Left ventricle myocardium inferior (tissue), 1 donor: ENCODE results near the gene KCNMA1. TPM values are rescaled to one million over a fixed set of nuclear protein-coding genes. Genes with fewer than 3 reads are reported as not detected.

Experiments used
- DNase-seq: peaks from one replicate; pipeline ENCODE4 v3.0.0-alpha.2; 2020
- H3K27ac ChIP-seq: fragments of 200-600 bp; replicated peaks from 2 replicates; pipeline ENCODE4 v1.8.0; 2021
- H3K27me3 ChIP-seq: fragments of 200-600 bp; 2 replicates; pipeline ENCODE4 v1.8.0; 2021; ENCODE audit warnings: low read depth
- H3K36me3 ChIP-seq: fragments of 200-600 bp; 2 replicates; pipeline ENCODE4 v1.8.0; 2021
- H3K4me1 ChIP-seq: fragments of 200-600 bp; 2 replicates; pipeline ENCODE4 v1.8.0; 2021
- H3K4me3 ChIP-seq: fragments of 200-600 bp; 2 replicates; pipeline ENCODE4 v1.8.0; 2021; ENCODE audit warnings: mild to moderate bottlenecking, moderate library complexity
- H3K9me3 ChIP-seq: fragments of 200-600 bp; replicated peaks from 2 replicates; pipeline ENCODE4 v1.8.0; 2021
- CTCF ChIP-seq: fragments of 200-600 bp; IDR thresholded peaks from 2 replicates; pipeline ENCODE4 v1.8.0; 2021; ENCODE audit warnings: antibody characterized with exemption, mild to moderate bottlenecking, borderline replicate concordance
- intact Hi-C: fragments of 100-400 bp; cut with micrococcal nuclease; formaldehyde crosslinking; loops from one replicate; pipeline ENCODE4 v1.11.0; 2022
- total RNA-seq: library from RNA; stranded (reverse); fragmentation: NEBNext Ultra II Directional; extraction: Animal tissue kit (Norgen Biotek cat#: 25700); gene quantifications from one replicate; pipeline ENCODE4 v1.2.1, GENCODE V29; 2021
- donor health status: DM: no; HTN: yes; CAD: no; lungs with severe emphysema.

KCNMA1 gene
- total RNA-seq, 1 donor from 2014 or later: 1.8 TPM

GRCh38 chr10:77226020-77226419, 411.6 kb downstream of the KCNMA1 start:
- no peaks in the 10 kb centered on the region for H3K36me3 ChIP-seq
- intact Hi-C loops: no loop called here
- H3K4me1 ChIP-seq: no peaks in the 10 kb centered on the region
- no peaks in the 10 kb centered on the region for H3K9me3 ChIP-seq
- no peak for TF ChIP-seq CTCF
- no peak overlapping the region for H3K27ac ChIP-seq
- H3K4me3 ChIP-seq: no peak overlapping the region
- no peak for DNase-seq
- H3K27me3 ChIP-seq: peaks cover 83% of the 10 kb centered on the region

GRCh38 chr10:77223526-77224460, 413.8 kb downstream of the KCNMA1 start:
- intact Hi-C loops: no loop called here
- Histone ChIP-seq H3K27me3 (peaks cover 93% of the 10 kb centered on the region), H3K4me1 (no peaks in the 10 kb centered on the region), H3K36me3 (no peaks in the 10 kb centered on the region), H3K9me3 (no peaks in the 10 kb centered on the region), H3K4me3 (no peak overlapping the region), H3K27ac (no peak overlapping the region)
- no peak for DNase-seq
- no peak for TF ChIP-seq CTCF

DNA sequence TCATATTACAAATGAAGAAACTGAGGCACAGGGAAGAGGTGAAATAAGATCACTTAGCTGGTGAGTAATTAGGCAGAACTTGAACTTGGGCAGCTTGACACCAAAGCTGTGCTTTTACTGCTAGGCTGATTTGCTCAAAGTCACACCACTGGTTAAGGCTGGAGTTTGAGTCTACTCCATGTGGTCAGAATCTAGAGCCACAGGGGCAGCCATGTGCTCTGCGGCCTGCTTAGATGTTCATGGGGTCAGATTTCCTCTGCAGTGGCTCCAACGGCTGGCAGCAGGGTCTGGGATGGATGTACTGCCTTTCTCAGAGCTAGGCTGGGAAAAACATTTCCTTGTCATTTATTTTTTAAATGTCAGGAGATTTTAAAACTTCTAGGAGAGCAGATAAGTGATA, 417.5 kb downstream of the KCNMA1 start:
- intact Hi-C loops: no loop called here

GRCh38 chr10:77219046-77219445, 418.6 kb downstream of the KCNMA1 start:
- TF ChIP-seq CTCF: no peak

More for the DNA sequence above, 417.5 kb downstream of the KCNMA1 start:
- Histone ChIP-seq H3K27ac (no peak overlapping the region), H3K36me3 (no peaks in the 10 kb centered on the region), H3K4me1 (no peaks in the 10 kb centered on the region), H3K4me3 (no peak overlapping the region), H3K9me3 (no peaks in the 10 kb centered on the region), H3K27me3 (peaks cover 93% of the 10 kb centered on the region)
- DNase-seq: no peak
- no peak for TF ChIP-seq CTCF

DNA sequence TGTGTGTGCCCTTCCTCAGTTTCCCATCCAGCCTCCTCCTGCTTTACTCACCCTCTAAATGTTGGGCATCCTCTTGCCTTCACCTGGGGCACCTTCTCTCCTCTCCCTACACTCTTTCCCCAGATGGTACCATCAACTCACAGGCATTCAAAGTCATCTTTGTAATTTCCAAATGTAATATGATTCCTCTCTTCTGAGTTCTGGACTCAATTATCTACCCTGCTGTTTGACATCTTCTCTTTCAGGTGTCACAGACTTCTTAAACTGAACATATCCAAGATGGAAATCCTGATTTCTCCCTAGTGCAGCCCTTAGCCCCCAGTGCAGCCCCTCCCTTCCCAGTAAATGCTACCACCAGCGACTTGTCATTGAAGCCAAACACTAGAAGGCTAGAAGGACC, 422.8 kb downstream of the KCNMA1 start:
- intact Hi-C loops: no loop called here
- no peak for TF ChIP-seq CTCF
- no peak overlapping the region for H3K27ac ChIP-seq

More at GRCh38 chr10:77219046-77219445, 418.6 kb downstream of the KCNMA1 start:
- H3K27ac ChIP-seq: no peak overlapping the region
- peaks cover 82% of the 10 kb centered on the region for H3K27me3 ChIP-seq
- H3K4me1 ChIP-seq: no peaks in the 10 kb centered on the region
- H3K9me3 ChIP-seq: no peaks in the 10 kb centered on the region
- DNase-seq: no peak
- H3K36me3 ChIP-seq: no peaks in the 10 kb centered on the region
- H3K4me3 ChIP-seq: no peak overlapping the region
- intact Hi-C loops: no loop called here

More for the DNA sequence above, 422.8 kb downstream of the KCNMA1 start:
- DNase-seq: no peak
- peaks cover 5% of the 10 kb centered on the region for H3K9me3 ChIP-seq
- H3K36me3 ChIP-seq: no peaks in the 10 kb centered on the region
- H3K27me3 ChIP-seq: peaks cover 49% of the 10 kb centered on the region
- H3K4me1 ChIP-seq: no peaks in the 10 kb centered on the region
- H3K4me3 ChIP-seq: no peak overlapping the region
